ENCODE data around the gene ZNF254. TPM values are rescaled to one million over a fixed set of nuclear protein-coding genes. Genes with fewer than 3 reads are reported as not detected.

ZNF254 gene
- total and polyA plus RNA-seq, 9 of the 15 experiments (the other 6 are each of a cell fraction or from before 2014, with no cell fraction given) = 10.7 to 22.1 (median 14.2) TPM

GRCh38 chr19:24057144-24057543 is 29.8 kb upstream of the ZNF254 start:
- no peak for FAIRE-seq
- Histone ChIP-seq H3K27me3 (ENCODE audit: control insufficient read depth in 2 of 2, insufficient read depth in 2 of 2, low read length in 2 of 2) (no peaks in the 10 kb centered on the region), H2AFZ (ENCODE audit: low read depth, low read length) (no peak overlapping the region), H4K20me1 (replicated peaks; ENCODE audit: control insufficient read depth, insufficient read depth, low read length) (no peaks in the 10 kb centered on the region), H3K4me2 (ENCODE audit: insufficient read depth, low read length) (no peak overlapping the region), H3K4me3 (no peak overlapping the region), H3K27ac (ENCODE audit: extremely low read depth, low read depth, low read length) (no peak overlapping the region), H3K9me3 (replicated peaks; ENCODE audit: control insufficient read depth, insufficient read depth, low read depth, low read length) (no peaks in the 10 kb centered on the region), H3K9me1 (ENCODE audit: control insufficient read depth, insufficient read depth, low read length) (no peaks in the 10 kb centered on the region), H3K79me2 (ENCODE audit: control insufficient read depth, insufficient read depth, low read length) (no peaks in the 10 kb centered on the region), H3K9ac (ENCODE audit: insufficient read depth in 1 of 2, low read depth in 2 of 2, low read length in 2 of 2) (no peak overlapping the region), H3K4me1 (replicated peaks in 1 of 2; ENCODE audit: control insufficient read depth in 2 of 2, insufficient read depth in 2 of 2, low read length in 2 of 2) (no peaks in the 10 kb centered on the region), H3K36me3 (ENCODE audit: control insufficient read depth, insufficient read depth, low read length) (peaks cover 31% of the 10 kb centered on the region; the same call in 2 of the 3 replicates)
- in situ Hi-C loops (cut with MboI) = no loop called here
- CTCF ChIA-PET (ENCODE audit: low intra/inter-chr PET ratio) = no interaction called here
- DNase-seq (ENCODE audit: extremely low read depth in 1 of 4, low spot score in 3 of 4) = no peak
- POLR2A ChIA-PET = no interaction called here
- TF ChIP-seq ZNF764 (CRISPR knock-in tag; IDR thresholded peaks at IDR 0.05; ENCODE audit: low read depth) = no peak
- TF ChIP-seq SMARCA4 (IDR thresholded peaks at IDR 0.05) = no peak
- no peak for TF ChIP-seq GTF2B (IDR thresholded peaks at IDR 0.05; ENCODE audit: extremely low read depth, insufficient read length)
- TF ChIP-seq SRSF9 (IDR thresholded peaks at IDR 0.05; ENCODE audit: borderline replicate concordance, low read depth, low read length) = no peak
- TF ChIP-seq STAG1 (CRISPR knock-in tag; IDR thresholded peaks at IDR 0.05; ENCODE audit: borderline replicate concordance) = no peak
- no peak for TF ChIP-seq GABPB1 (CRISPR knock-in tag; IDR thresholded peaks at IDR 0.05)
- TF ChIP-seq SIRT6 (IDR thresholded peaks at IDR 0.05; ENCODE audit: low read depth, low read length) = no peak
- no TSS peak for BruUV-seq (replicated peaks)
- no peak for ATAC-seq
- WGBS (ENCODE audit: insufficient coverage, low coverage, missing lambda C conversion rate) = 52% methylated on average over 5 of the region's 5 CpGs
- intact Hi-C loops (cut with micrococcal nuclease) = no loop called here

Data from K562 (cell line).